Mucosa of rectum (tissue), 2 donors: Measurements from ENCODE around the gene PPP1R1A.

Experiments used
- H3K27ac ChIP-seq, 2 donors: one replicate each; pipeline ENCODE4 v1.7.0; 2013; ENCODE audit warnings: inconsistent platforms in 2 of 2, low read depth in 2 of 2, low read length in 2 of 2
- H3K27me3 ChIP-seq, 2 donors: one replicate each; pipeline ENCODE4 v1.7.0; 2013; ENCODE audit warnings: low read length in 2 of 2; ENCODE audit not compliant: control insufficient read depth in 2 of 2, insufficient read depth in 2 of 2
- H3K36me3 ChIP-seq, 2 donors: one replicate each; pipeline ENCODE4 v1.7.0; 2013; ENCODE audit warnings: low read length in 2 of 2; ENCODE audit not compliant: control insufficient read depth in 2 of 2, insufficient read depth in 2 of 2
- H3K4me1 ChIP-seq, 2 donors: one replicate each; pipeline ENCODE4 v1.7.0; 2013; ENCODE audit warnings: low read length in 2 of 2, mild to moderate bottlenecking in 1 of 2; ENCODE audit not compliant: control insufficient read depth in 2 of 2, insufficient read depth in 2 of 2
- H3K4me3 ChIP-seq, 2 donors: one replicate each; pipeline ENCODE4 v1.7.0; 2013; ENCODE audit warnings: low read length in 2 of 2
- H3K9ac ChIP-seq, 2 donors: one replicate each; pipeline ENCODE4 v1.7.0; 2013; ENCODE audit warnings: low read length in 2 of 2, low read depth in 1 of 2, mild to moderate bottlenecking in 1 of 2
- H3K9me3 ChIP-seq, 2 donors: one replicate each; pipeline ENCODE4 v1.7.0; 2013; ENCODE audit warnings: low read length in 2 of 2; ENCODE audit not compliant: control insufficient read depth in 2 of 2
- donor health status: healthy.
- donor health status: Normal muscosa, but diverticular disease.

The PPP1R1A gene

GRCh38 chr12:54589964-54590363 lies 1.5 kb upstream of the PPP1R1A start:
- H3K27ac ChIP-seq: no peak overlapping the region
- H3K4me1 ChIP-seq: peaks cover 0 to 4% of the 10 kb centered on the region in 2 donors

GRCh38 chr12:54588890-54589267 lies 420 bp upstream of the PPP1R1A start:
- Histone ChIP-seq H3K36me3 (no peaks in the 10 kb centered on the region), H3K9me3 (no peaks in the 10 kb centered on the region), H3K4me3 (peak overlapping the region in 1 of 2 donors; percentile 44), H3K27me3 (peaks cover 26 to 29% of the 10 kb centered on the region in 2 donors), H3K9ac (no peak overlapping the region), H3K27ac (no peak overlapping the region), H3K4me1 (peaks cover 0 to 4% of the 10 kb centered on the region in 2 donors)

More at GRCh38 chr12:54589964-54590363, 1.5 kb upstream of the PPP1R1A start:
- no peaks in the 10 kb centered on the region for H3K9me3 ChIP-seq
- H3K4me3 ChIP-seq: no peak overlapping the region
- peaks cover 23 to 26% of the 10 kb centered on the region in 2 donors for H3K27me3 ChIP-seq
- no peaks in the 10 kb centered on the region for H3K36me3 ChIP-seq
- H3K9ac ChIP-seq: no peak overlapping the region

GRCh38 chr12:54587315-54587873 lies 1.1 kb downstream of the PPP1R1A start:
- H3K36me3 ChIP-seq: no peaks in the 10 kb centered on the region
- H3K27me3 ChIP-seq: peaks cover 26 to 29% of the 10 kb centered on the region in 2 donors
- peak overlapping the region in 1 of 2 donors; percentile 1 for H3K4me3 ChIP-seq
- H3K9ac ChIP-seq: no peak overlapping the region
- no peaks in the 10 kb centered on the region for H3K9me3 ChIP-seq
- no peak overlapping the region for H3K27ac ChIP-seq
- peaks cover 0 to 4% of the 10 kb centered on the region in 2 donors for H3K4me1 ChIP-seq

- H3K27me3 ChIP-seq: peaks cover 22 to 29% of the 10 kb centered on the region in 2 donors
- no peaks in the 10 kb centered on the region for H3K36me3 ChIP-seq
- no peak overlapping the region for H3K9ac ChIP-seq
- H3K4me1 ChIP-seq: peaks cover 0 to 4% of the 10 kb centered on the region in 2 donors
- H3K9me3 ChIP-seq: no peaks in the 10 kb centered on the region
- H3K27ac ChIP-seq: no peak overlapping the region
- H3K4me3 ChIP-seq: no peak overlapping the region
Measured at GRCh38 chr12:54586620-54587019, 1.8 kb downstream of the PPP1R1A start.

GRCh38 chr12:54585243-54585642 lies 3.2 kb downstream of the PPP1R1A start:
- Histone ChIP-seq H3K4me1 (peaks cover 0 to 4% of the 10 kb centered on the region in 2 donors), H3K27me3 (peaks cover 22 to 29% of the 10 kb centered on the region in 2 donors), H3K27ac (no peak overlapping the region), H3K9ac (no peak overlapping the region), H3K4me3 (no peak overlapping the region), H3K36me3 (no peaks in the 10 kb centered on the region), H3K9me3 (no peaks in the 10 kb centered on the region)

- Histone ChIP-seq H3K4me1 (peaks cover 2 to 4% of the 10 kb centered on the region in 2 donors), H3K9me3 (no peaks in the 10 kb centered on the region), H3K4me3 (no peak overlapping the region), H3K27me3 (peaks cover 15 to 20% of the 10 kb centered on the region in 2 donors), H3K27ac (no peak overlapping the region), H3K9ac (no peak overlapping the region), H3K36me3 (no peaks in the 10 kb centered on the region)
Measured at GRCh38 chr12:54584128-54584527, 4.3 kb downstream of the PPP1R1A start.

- no peak overlapping the region for H3K9ac ChIP-seq
- peaks cover 2 to 4% of the 10 kb centered on the region in 2 donors for H3K4me1 ChIP-seq
- no peak overlapping the region for H3K27ac ChIP-seq
- no peaks in the 10 kb centered on the region for H3K36me3 ChIP-seq
- H3K27me3 ChIP-seq: peaks cover 13 to 16% of the 10 kb centered on the region in 2 donors
- no peak overlapping the region for H3K4me3 ChIP-seq
- no peaks in the 10 kb centered on the region for H3K9me3 ChIP-seq
Measured at GRCh38 chr12:54583726-54584125, 4.7 kb downstream of the PPP1R1A start.

GRCh38 chr12:54581412-54581811 lies 7.0 kb downstream of the PPP1R1A start:
- peaks cover 0 to 2% of the 10 kb centered on the region in 2 donors for H3K4me1 ChIP-seq
- peaks cover 6% of the 10 kb centered on the region in 2 donors for H3K27me3 ChIP-seq
- no peaks in the 10 kb centered on the region for H3K9me3 ChIP-seq
- H3K27ac ChIP-seq: no peak overlapping the region
- H3K36me3 ChIP-seq: no peaks in the 10 kb centered on the region
- H3K9ac ChIP-seq: no peak overlapping the region
- no peak overlapping the region for H3K4me3 ChIP-seq

- Histone ChIP-seq H3K4me1 (peaks cover 0 to 2% of the 10 kb centered on the region in 2 donors), H3K27me3 (peaks cover 0 to 5% of the 10 kb centered on the region in 2 donors), H3K9ac (no peak overlapping the region), H3K4me3 (no peak overlapping the region), H3K36me3 (no peaks in the 10 kb centered on the region), H3K9me3 (no peaks in the 10 kb centered on the region), H3K27ac (no peak overlapping the region)
Measured at GRCh38 chr12:54579696-54580333, 8.6 kb downstream of the PPP1R1A start.

GRCh38 chr12:54579258-54579657 lies 9.2 kb downstream of the PPP1R1A start:
- no peak overlapping the region for H3K4me3 ChIP-seq
- H3K4me1 ChIP-seq: peaks cover 0 to 2% of the 10 kb centered on the region in 2 donors
- H3K9ac ChIP-seq: no peak overlapping the region
- no peak overlapping the region for H3K27ac ChIP-seq
- peaks cover 0 to 2% of the 10 kb centered on the region in 2 donors for H3K27me3 ChIP-seq
- no peaks in the 10 kb centered on the region for H3K9me3 ChIP-seq
- H3K36me3 ChIP-seq: no peaks in the 10 kb centered on the region
